Liver (tissue), 9 donors: ENCODE data around the gene SSBP2. TPM values are rescaled to one million over a fixed set of nuclear protein-coding genes. Genes with fewer than 3 reads are reported as not detected.

ENCODE experiments used
- DNase-seq: peaks from one replicate; pipeline ENCODE4 v3.0.0-alpha.2; 2017; ENCODE audit warnings: low spot score
- H3K27ac ChIP-seq, 2 donors: one replicate each; pipeline ENCODE4 v1.7.0; 2013; ENCODE audit warnings: inconsistent platforms in 2 of 2, low read length in 2 of 2, control low read depth in 1 of 2, low read depth in 1 of 2, mild to moderate bottlenecking in 1 of 2
- H3K27me3 ChIP-seq, 4 donors: one replicate each; pipeline versions ENCODE4 v1.6.1 to v1.7.0; 2013; ENCODE audit warnings: low read length in 3 of 4, inconsistent platforms in 1 of 4, mild to moderate bottlenecking in 1 of 4, moderate library complexity in 1 of 4; ENCODE audit not compliant: control insufficient read depth in 4 of 4, insufficient read depth in 4 of 4
- H3K36me3 ChIP-seq, 4 donors: one replicate each; pipeline versions ENCODE4 v1.6.1 to v1.7.0; 2013; ENCODE audit warnings: low read length in 3 of 4, mild to moderate bottlenecking in 3 of 4, low read depth in 1 of 4, moderate library complexity in 1 of 4; ENCODE audit not compliant: control insufficient read depth in 4 of 4, insufficient read depth in 3 of 4
- H3K4me1 ChIP-seq, 4 donors: one replicate each; pipeline versions ENCODE4 v1.6.1 to v1.7.0; 2013; ENCODE audit warnings: low read length in 3 of 4, mild to moderate bottlenecking in 3 of 4, moderate library complexity in 1 of 4; ENCODE audit not compliant: control insufficient read depth in 4 of 4, insufficient read depth in 4 of 4
- H3K4me3 ChIP-seq, 3 donors: one replicate each; pipeline versions ENCODE4 v1.6.1 to v1.7.0; 2013; ENCODE audit warnings: low read length in 3 of 3, control low read depth in 1 of 3, low read depth in 1 of 3, mild to moderate bottlenecking in 1 of 3
- H3K9ac ChIP-seq, 2 donors: one replicate each; pipeline ENCODE4 v1.7.0; 2013; ENCODE audit warnings: low read length in 2 of 2, mild to moderate bottlenecking in 2 of 2, moderate library complexity in 2 of 2, control low read depth in 1 of 2, low read depth in 1 of 2
- H3K9me3 ChIP-seq, 4 donors: one replicate each; pipeline versions ENCODE4 v1.6.1 to v1.7.0; 2013; ENCODE audit warnings: low read length in 3 of 4; ENCODE audit not compliant: control insufficient read depth in 4 of 4
- EGR1 ChIP-seq, 2 donors: IDR thresholded peaks; 2 replicates each; pipeline ENCODE4 v1.6.1; 2016 to 2018; ENCODE audit warnings: antibody characterized with exemption in 2 of 2, low read depth in 2 of 2
- FOXA1 ChIP-seq: IDR thresholded peaks from 2 replicates; pipeline ENCODE4 v1.6.1; 2016; ENCODE audit warnings: antibody characterized with exemption
- FOXA2 ChIP-seq: IDR thresholded peaks from 2 replicates; pipeline ENCODE4 v1.6.1; 2016; ENCODE audit warnings: antibody characterized with exemption
- GABPA ChIP-seq, 2 donors: IDR thresholded peaks in 1 of 2; conservative IDR thresholded peaks in 1 of 2; 2 replicates each; pipeline ENCODE4 v1.6.1; 2016; ENCODE audit warnings: antibody characterized with exemption in 2 of 2, mild to moderate bottlenecking in 1 of 2, moderate library complexity in 1 of 2
- HNF4A ChIP-seq, 2 donors: conservative IDR thresholded peaks; 2 replicates each; pipeline ENCODE4 v1.6.1; 2016; ENCODE audit warnings: antibody characterized with exemption in 2 of 2, mild to moderate bottlenecking in 2 of 2
- HNF4G ChIP-seq: IDR thresholded peaks from 2 replicates; pipeline ENCODE4 v1.6.1; 2016; ENCODE audit warnings: antibody characterized with exemption
- JUND ChIP-seq, 2 donors: IDR thresholded peaks; 2 replicates each; pipeline ENCODE4 v1.6.1; 2016; ENCODE audit warnings: antibody characterized with exemption in 2 of 2
- NR2F2 ChIP-seq: IDR thresholded peaks from 2 replicates; pipeline ENCODE4 v1.6.1; 2016; ENCODE audit warnings: antibody characterized with exemption
- RAD21 ChIP-seq, 2 donors: IDR thresholded peaks; 2 replicates each; pipeline ENCODE4 v1.6.1; 2016; ENCODE audit warnings: antibody characterized with exemption in 2 of 2, mild to moderate bottlenecking in 2 of 2
- RXRA ChIP-seq, 2 donors: IDR thresholded peaks; 2 replicates each; pipeline ENCODE4 v1.6.1; 2017 to 2018; ENCODE audit warnings: antibody characterized with exemption in 2 of 2, mild to moderate bottlenecking in 1 of 2
- SP1 ChIP-seq: IDR thresholded peaks from 2 replicates; pipeline ENCODE4 v1.6.1; 2018; ENCODE audit warnings: antibody characterized with exemption, mild to moderate bottlenecking
- TAF1 ChIP-seq: conservative IDR thresholded peaks from 2 replicates; pipeline ENCODE4 v1.6.1; 2016; ENCODE audit warnings: antibody characterized with exemption, mild to moderate bottlenecking
- YY1 ChIP-seq: IDR thresholded peaks from 2 replicates; pipeline ENCODE4 v1.6.1; 2016; ENCODE audit warnings: antibody characterized with exemption, mild to moderate bottlenecking
- WGBS: extraction: QIAGEN DNeasy Blood & Tissue Kit; methylation state at CpG from one replicate; pipeline ENCODE4 v1.1.7; 2013; 5-methylcytosine and 5-hydroxymethylcytosine counted together
- polyA plus RNA-seq, 2 donors: library from polyadenylated mRNA; stranded (reverse) in 1 of 2; unstranded in 1 of 2; fragments of 200-250 nt in 1 of 2; fragments of >200 nt in 1 of 2; fragmentation: Nextera tagmentation in 1 of 2; extraction: Ambion mirVana in 1 of 2; gene quantifications; one replicate each; pipeline versions ENCODE4 v1.2.1 to v1.2.3, GENCODE V29; 2013 to 2015
- total RNA-seq, 2 donors: library from RNA; depleted of rRNA; stranded (reverse); fragments of >200 nt; gene quantifications; one replicate each; pipeline ENCODE4 v1.2.3, GENCODE V29; 2014
- TF ChIP-seq, protein P1 (sequence below): IDR thresholded peaks from 2 replicates; pipeline ENCODE4 v1.6.1; 2016; ENCODE audit warnings: antibody characterized with exemption, mild to moderate bottlenecking
- TF ChIP-seq, protein P2 (sequence below): IDR thresholded peaks from 2 replicates; pipeline ENCODE4 v1.6.1; 2016; ENCODE audit warnings: antibody characterized with exemption
- TF ChIP-seq, protein P3 (sequence below): IDR thresholded peaks from 2 replicates; pipeline ENCODE4 v1.6.1; 2016; ENCODE audit warnings: antibody characterized with exemption
- TF ChIP-seq, protein P4 (sequence below): IDR thresholded peaks from 2 replicates; pipeline ENCODE4 v1.6.1; 2016; ENCODE audit warnings: antibody characterized with exemption
- TF ChIP-seq, protein P5 (sequence below): fragments of 150-350 bp; IDR thresholded peaks from 2 replicates; pipeline ENCODE4 v1.5.1; 2017; ENCODE audit warnings: improper control_type of control experiment, low read depth, low read length; ENCODE audit not compliant: missing input control
- donor health status: healthy.
- donor health status: healthy.
- donor health status: healthy.
- donor health status: healthy.
- donor health status: healthy.

SSBP2 gene
- total and polyA plus RNA-seq, 4 donors, result 2.2 to 10.1 (median 4.1) TPM

DNA sequence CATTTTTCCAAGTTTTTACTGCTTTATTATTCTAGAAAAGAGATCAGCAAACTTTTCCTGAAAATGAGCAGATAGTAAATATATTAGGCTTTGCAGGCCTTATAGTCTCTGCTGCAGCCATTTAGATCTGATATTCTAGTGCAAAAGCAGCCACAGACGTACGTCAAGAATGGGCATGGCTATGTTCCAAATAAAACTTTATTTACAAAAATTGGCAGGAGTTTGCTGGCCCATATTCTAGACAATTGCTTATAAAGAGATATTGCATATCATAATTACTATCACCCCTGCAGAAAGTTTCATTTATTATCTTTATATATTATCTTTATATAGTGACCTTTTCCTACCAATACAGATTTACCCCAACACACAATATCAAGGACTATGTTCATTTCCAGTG, 195.0 kb downstream of the SSBP2 start (continued):
- TF ChIP-seq, protein P1, sequence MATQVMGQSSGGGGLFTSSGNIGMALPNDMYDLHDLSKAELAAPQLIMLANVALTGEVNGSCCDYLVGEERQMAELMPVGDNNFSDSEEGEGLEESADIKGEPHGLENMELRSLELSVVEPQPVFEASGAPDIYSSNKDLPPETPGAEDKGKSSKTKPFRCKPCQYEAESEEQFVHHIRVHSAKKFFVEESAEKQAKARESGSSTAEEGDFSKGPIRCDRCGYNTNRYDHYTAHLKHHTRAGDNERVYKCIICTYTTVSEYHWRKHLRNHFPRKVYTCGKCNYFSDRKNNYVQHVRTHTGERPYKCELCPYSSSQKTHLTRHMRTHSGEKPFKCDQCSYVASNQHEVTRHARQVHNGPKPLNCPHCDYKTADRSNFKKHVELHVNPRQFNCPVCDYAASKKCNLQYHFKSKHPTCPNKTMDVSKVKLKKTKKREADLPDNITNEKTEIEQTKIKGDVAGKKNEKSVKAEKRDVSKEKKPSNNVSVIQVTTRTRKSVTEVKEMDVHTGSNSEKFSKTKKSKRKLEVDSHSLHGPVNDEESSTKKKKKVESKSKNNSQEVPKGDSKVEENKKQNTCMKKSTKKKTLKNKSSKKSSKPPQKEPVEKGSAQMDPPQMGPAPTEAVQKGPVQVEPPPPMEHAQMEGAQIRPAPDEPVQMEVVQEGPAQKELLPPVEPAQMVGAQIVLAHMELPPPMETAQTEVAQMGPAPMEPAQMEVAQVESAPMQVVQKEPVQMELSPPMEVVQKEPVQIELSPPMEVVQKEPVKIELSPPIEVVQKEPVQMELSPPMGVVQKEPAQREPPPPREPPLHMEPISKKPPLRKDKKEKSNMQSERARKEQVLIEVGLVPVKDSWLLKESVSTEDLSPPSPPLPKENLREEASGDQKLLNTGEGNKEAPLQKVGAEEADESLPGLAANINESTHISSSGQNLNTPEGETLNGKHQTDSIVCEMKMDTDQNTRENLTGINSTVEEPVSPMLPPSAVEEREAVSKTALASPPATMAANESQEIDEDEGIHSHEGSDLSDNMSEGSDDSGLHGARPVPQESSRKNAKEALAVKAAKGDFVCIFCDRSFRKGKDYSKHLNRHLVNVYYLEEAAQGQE, result no peak

DNA sequence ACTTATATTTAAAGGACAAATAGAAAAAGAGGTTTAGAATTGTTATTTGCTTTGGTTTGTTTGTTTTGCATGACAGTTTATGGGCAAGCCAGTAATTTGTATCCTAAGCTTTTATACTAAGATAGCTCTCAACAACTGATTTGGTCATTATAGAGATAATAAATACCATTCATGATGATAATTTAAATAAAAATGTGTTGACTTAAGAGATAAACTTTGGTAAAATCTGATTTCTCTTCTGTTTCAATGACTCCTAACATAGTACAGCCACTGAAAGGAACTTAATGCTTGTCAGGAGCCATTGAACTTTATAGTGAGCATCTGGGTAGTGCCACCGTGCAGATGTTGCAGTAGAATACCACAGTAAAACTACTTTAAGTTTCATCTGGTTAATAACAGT, 196.2 kb downstream of the SSBP2 start:
- no peaks in the 10 kb centered on the region for H3K27me3 ChIP-seq
- H3K27ac ChIP-seq, result no peak overlapping the region
- no peak for DNase-seq
- no peak overlapping the region for H3K9ac ChIP-seq
- WGBS, result 93% methylated on average over 1 of the region's 1 CpG
- no peaks in the 10 kb centered on the region for H3K36me3 ChIP-seq
- H3K4me3 ChIP-seq, result no peak overlapping the region
- H3K4me1 ChIP-seq, result no peaks in the 10 kb centered on the region
- TF ChIP-seq FOXA2 (no peak), YY1 (no peak), SP1 (no peak), RXRA (IDR thresholded peaks at IDR 0.05) (no peak), NR2F2 (no peak), FOXA1 (no peak), HNF4G (no peak), HNF4A (conservative IDR thresholded peaks at IDR 0.05) (no peak), JUND (IDR thresholded peaks at IDR 0.05) (no peak), RAD21 (IDR thresholded peaks at IDR 0.05) (no peak), EGR1 (IDR thresholded peaks at IDR 0.05; ENCODE audit: low read depth in 2 of 2) (no peak), TAF1 (no peak), GABPA (IDR thresholded peaks at IDR 0.05 in 1 of 2, conservative IDR thresholded peaks at IDR 0.05 in 1 of 2) (no peak)
- TF ChIP-seq, protein P2, sequence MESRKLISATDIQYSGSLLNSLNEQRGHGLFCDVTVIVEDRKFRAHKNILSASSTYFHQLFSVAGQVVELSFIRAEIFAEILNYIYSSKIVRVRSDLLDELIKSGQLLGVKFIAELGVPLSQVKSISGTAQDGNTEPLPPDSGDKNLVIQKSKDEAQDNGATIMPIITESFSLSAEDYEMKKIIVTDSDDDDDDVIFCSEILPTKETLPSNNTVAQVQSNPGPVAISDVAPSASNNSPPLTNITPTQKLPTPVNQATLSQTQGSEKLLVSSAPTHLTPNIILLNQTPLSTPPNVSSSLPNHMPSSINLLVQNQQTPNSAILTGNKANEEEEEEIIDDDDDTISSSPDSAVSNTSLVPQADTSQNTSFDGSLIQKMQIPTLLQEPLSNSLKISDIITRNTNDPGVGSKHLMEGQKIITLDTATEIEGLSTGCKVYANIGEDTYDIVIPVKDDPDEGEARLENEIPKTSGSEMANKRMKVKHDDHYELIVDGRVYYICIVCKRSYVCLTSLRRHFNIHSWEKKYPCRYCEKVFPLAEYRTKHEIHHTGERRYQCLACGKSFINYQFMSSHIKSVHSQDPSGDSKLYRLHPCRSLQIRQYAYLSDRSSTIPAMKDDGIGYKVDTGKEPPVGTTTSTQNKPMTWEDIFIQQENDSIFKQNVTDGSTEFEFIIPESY, result no peak
- TF ChIP-seq, protein P3, sequence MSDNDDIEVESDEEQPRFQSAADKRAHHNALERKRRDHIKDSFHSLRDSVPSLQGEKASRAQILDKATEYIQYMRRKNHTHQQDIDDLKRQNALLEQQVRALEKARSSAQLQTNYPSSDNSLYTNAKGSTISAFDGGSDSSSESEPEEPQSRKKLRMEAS, result no peak
- TF ChIP-seq, protein P4, sequence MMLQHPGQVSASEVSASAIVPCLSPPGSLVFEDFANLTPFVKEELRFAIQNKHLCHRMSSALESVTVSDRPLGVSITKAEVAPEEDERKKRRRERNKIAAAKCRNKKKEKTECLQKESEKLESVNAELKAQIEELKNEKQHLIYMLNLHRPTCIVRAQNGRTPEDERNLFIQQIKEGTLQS, result no peak
- TF ChIP-seq, protein P5, sequence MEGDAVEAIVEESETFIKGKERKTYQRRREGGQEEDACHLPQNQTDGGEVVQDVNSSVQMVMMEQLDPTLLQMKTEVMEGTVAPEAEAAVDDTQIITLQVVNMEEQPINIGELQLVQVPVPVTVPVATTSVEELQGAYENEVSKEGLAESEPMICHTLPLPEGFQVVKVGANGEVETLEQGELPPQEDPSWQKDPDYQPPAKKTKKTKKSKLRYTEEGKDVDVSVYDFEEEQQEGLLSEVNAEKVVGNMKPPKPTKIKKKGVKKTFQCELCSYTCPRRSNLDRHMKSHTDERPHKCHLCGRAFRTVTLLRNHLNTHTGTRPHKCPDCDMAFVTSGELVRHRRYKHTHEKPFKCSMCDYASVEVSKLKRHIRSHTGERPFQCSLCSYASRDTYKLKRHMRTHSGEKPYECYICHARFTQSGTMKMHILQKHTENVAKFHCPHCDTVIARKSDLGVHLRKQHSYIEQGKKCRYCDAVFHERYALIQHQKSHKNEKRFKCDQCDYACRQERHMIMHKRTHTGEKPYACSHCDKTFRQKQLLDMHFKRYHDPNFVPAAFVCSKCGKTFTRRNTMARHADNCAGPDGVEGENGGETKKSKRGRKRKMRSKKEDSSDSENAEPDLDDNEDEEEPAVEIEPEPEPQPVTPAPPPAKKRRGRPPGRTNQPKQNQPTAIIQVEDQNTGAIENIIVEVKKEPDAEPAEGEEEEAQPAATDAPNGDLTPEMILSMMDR, result no peak
- TF ChIP-seq, protein P1, result no peak
- H3K9me3 ChIP-seq, result no peaks in the 10 kb centered on the region
